LNCAP (cell line): Measurements from ENCODE around the gene DLGAP4.

Experiments
- CTCF ChIP-seq: fragments of 450-650 bp; IDR thresholded peaks from 2 replicates; pipeline ENCODE4 v1.5.1; 2017; ENCODE audit warnings: mild to moderate bottlenecking

The DLGAP4 gene

DNA sequence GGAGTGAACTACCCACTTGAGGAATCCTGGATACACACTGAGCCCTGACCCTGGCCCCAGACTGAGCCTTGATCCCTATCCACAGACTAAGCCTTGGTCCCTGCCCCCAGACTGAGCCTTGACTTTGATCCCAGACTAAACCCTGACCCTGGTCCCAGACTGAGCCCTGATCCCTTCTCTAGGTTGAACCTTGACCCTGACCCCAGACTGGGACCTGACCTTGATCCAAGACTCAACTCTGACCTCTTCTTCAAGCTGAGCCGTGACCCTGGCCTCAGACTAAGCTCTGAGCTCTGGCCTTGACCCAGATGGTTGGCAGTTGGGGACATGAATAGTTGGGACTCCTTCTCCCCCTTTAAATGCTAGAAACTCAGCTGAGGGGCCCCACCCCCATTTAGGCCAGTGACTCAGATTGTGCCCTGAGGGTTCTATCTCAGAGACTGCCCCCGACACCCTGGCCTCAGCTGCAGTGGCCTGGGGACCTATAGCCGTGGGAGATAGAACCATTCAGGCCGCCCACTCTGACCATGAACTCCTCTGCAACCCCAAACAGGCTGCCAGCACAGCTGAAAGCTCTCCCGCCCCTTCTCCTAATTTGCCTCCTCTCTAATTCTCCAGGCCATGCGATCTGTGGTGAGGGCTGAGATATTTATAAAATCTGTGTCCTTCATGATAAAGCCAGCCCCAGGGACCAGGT, 84.7 kb downstream of the DLGAP4 start:
- no peak for TF ChIP-seq CTCF

GRCh38 chr20:36391456-36391855, 85.3 kb downstream of the DLGAP4 start:
- TF ChIP-seq CTCF, result no peak

GRCh38 chr20:36391955-36392354, 85.8 kb downstream of the DLGAP4 start:
- TF ChIP-seq CTCF, result no peak

GRCh38 chr20:36392989-36393388, 86.8 kb downstream of the DLGAP4 start:
- no peak for TF ChIP-seq CTCF

DNA sequence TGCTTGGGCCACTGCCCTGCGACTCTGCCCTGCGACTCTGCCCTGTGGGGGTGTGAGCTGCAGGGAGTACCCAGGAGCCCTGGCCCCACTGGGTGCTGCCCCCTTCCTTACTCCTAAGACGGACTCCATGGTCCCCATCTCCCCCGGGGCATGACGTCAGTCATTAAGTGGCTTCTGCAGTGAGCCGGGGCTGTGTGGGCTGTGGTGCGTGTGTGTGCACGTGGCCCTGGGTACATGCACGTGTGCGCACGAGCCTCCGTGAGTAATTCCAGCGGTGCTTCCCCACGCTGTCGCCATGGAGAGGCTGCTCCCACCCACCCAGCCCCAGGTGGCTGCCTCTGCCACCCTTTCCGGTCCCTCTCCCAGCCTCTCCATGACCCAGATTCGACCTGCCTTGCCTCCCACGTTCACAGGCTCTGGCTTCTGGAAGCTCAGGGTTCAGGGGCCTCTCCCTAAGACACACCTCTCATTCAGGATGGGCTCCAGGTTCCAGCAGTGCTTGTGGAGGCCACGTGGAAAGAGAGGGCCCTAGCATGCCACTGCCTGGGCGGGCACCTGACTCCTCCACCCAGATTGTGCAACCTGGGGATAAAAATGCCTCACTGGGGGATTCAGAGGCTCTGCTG, 88.3 kb downstream of the DLGAP4 start:
- TF ChIP-seq CTCF, result no peak

DNA sequence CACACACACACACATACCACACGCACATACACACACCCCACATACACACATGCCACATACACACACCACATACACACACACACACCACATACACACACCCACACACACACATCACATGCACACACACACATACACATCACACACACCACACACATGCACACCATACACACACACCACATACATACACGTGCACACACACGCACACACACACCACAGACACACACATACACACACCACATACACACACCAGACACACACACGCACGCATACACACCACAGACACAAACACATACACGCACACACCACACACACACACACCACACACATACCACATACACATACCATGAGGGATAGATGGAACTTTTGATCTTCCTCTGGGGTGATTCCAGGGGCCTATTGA, 90.2 kb downstream of the DLGAP4 start:
- TF ChIP-seq CTCF, result no peak

GRCh38 chr20:36396847-36397630, 90.9 kb downstream of the DLGAP4 start:
- TF ChIP-seq CTCF, result no peak
